SK-N-SH (cell line): ENCODE measurements around the gene RPGR. TPM values are rescaled to one million over a fixed set of nuclear protein-coding genes. Genes with fewer than 3 reads are reported as not detected.

Experiments used
- CTCF ChIA-PET: fragments of 300-600, 350-600 bp; formaldehyde crosslinking; extraction: SDS; loops from one replicate; lab custom pipeline; 2021; lab: Yijun Ruan, JAX
- POLR2A ChIA-PET: fragments of 350-600 bp; sonication (Branson Sonifier 250); formaldehyde crosslinking; extraction: SDS; loops from one replicate; lab custom pipeline; 2020; ENCODE audit warnings: antibody characterized with exemption, inconsistent platforms; lab: Yijun Ruan, JAX
- DNase-seq: peaks from one replicate; pipeline ENCODE4 v3.0.0; 2012
- H2AFZ ChIP-seq: fragments of 200-600 bp; sonication (generic); 2 replicates; pipeline ENCODE4 v1.8.1; 2016; ENCODE audit warnings: antibody characterized with exemption, mild to moderate bottlenecking, low read depth
- H3F3A ChIP-seq: fragments of 200-600 bp; sonication (generic); replicated peaks from 2 replicates; pipeline ENCODE3; 2016; ENCODE audit warnings: antibody characterized with exemption, mild to moderate bottlenecking; ENCODE audit not compliant: insufficient read depth
- H3K27ac ChIP-seq, 2 experiments: fragments of 200-500 bp in 1 of 2; fragments of 200-600 bp in 1 of 2; sonication (Bioruptor generic) in 1 of 2; sonication (generic), shearing (Covaris generic) in 1 of 2; 2 replicates each; pipeline versions ENCODE4 v1.5.1 to v1.6.1; 2014 to 2016; ENCODE audit warnings: low read depth in 2 of 2, inconsistent platforms in 1 of 2, low read length in 1 of 2, mild to moderate bottlenecking in 1 of 2, mixed read lengths in 1 of 2
- H3K27me3 ChIP-seq: fragments of 200-600 bp; sonication (generic), shearing (Covaris generic); 2 replicates; pipeline ENCODE4 v1.6.1; 2016; ENCODE audit warnings: mixed run types; ENCODE audit not compliant: insufficient read depth
- H3K36me3 ChIP-seq, 2 experiments: fragments of 200-500 bp in 1 of 2; fragments of 200-600 bp in 1 of 2; sonication (Bioruptor generic) in 1 of 2; sonication (generic) in 1 of 2; replicated peaks in 1 of 2; 2 replicates each; pipeline versions ENCODE3 to v1.5.1; 2014 to 2016; ENCODE audit warnings: low read length in 1 of 2, mild to moderate bottlenecking in 1 of 2; ENCODE audit not compliant: insufficient read depth in 2 of 2, control insufficient read depth in 1 of 2
- H3K4me1 ChIP-seq, 2 experiments: fragments of 200-500 bp in 1 of 2; fragments of 200-600 bp in 1 of 2; sonication (Bioruptor generic) in 1 of 2; sonication (generic), shearing (Covaris generic) in 1 of 2; 2 replicates each; pipeline versions ENCODE4 v1.5.1 to v1.6.1; 2014 to 2016; ENCODE audit warnings: low read depth in 1 of 2, low read length in 1 of 2, mixed run types in 1 of 2; ENCODE audit not compliant: insufficient read depth in 2 of 2, control insufficient read depth in 1 of 2
- H3K4me2 ChIP-seq: fragments of 200-600 bp; sonication (generic), shearing (Covaris generic); 2 replicates; pipeline ENCODE4 v1.6.1; 2017; ENCODE audit warnings: mixed run types
- H3K4me3 ChIP-seq, 2 experiments: fragments of 200-500 bp in 1 of 2; fragments of 200-600 bp in 1 of 2; sonication (Bioruptor generic) in 1 of 2; sonication (generic), shearing (Covaris generic) in 1 of 2; 2 replicates each; pipeline versions ENCODE4 v1.5.1 to v1.8.1; 2014 to 2016; ENCODE audit warnings: low read depth in 2 of 2, inconsistent platforms in 1 of 2, low read length in 1 of 2, mild to moderate bottlenecking in 1 of 2, mixed read lengths in 1 of 2, moderate library complexity in 1 of 2
- H3K79me2 ChIP-seq: fragments of 200-600 bp; sonication (generic); 2 replicates; pipeline ENCODE4 v1.8.1; 2017; ENCODE audit warnings: mild to moderate bottlenecking; ENCODE audit not compliant: insufficient read depth
- H3K9ac ChIP-seq: fragments of 200-600 bp; sonication (generic); 2 replicates; pipeline ENCODE4 v1.6.1; 2017; ENCODE audit warnings: mixed run types
- H3K9me2 ChIP-seq: fragments of 200-600 bp; sonication (generic); 2 replicates; pipeline ENCODE4 v1.6.1; 2017; ENCODE audit warnings: mixed run types
- H3K9me3 ChIP-seq: fragments of 200-600 bp; sonication (generic); 2 replicates; pipeline ENCODE4 v1.6.1; 2017; ENCODE audit warnings: mixed run types, mild to moderate bottlenecking, moderate library complexity
- H4K20me1 ChIP-seq: fragments of 200-600 bp; sonication (generic); 2 replicates; pipeline ENCODE4 v1.6.1; 2017; ENCODE audit warnings: mild to moderate bottlenecking, mixed run types; ENCODE audit not compliant: insufficient read depth
- CHD2 ChIP-seq: fragments of 150-350 bp; IDR thresholded peaks from 2 replicates; pipeline ENCODE4 v1.6.1; 2018; ENCODE audit warnings: low read length; ENCODE audit not compliant: partially characterized antibody
- ELF1 ChIP-seq: IDR thresholded peaks from 2 replicates; pipeline ENCODE4 v1.4.0; 2012
- FOXJ3 ChIP-seq: sonication (generic); formaldehyde crosslinking; IDR thresholded peaks from 2 replicates; pipeline ENCODE4 v1.5.1; 2020; ENCODE audit warnings: mild to moderate bottlenecking, missing genetic modification reagents
- MEF2A ChIP-seq: IDR thresholded peaks from 2 replicates; pipeline ENCODE4 v1.4.0; 2012; ENCODE audit warnings: low read depth, borderline replicate concordance
- MXI1 ChIP-seq: IDR thresholded peaks from 2 replicates; pipeline ENCODE4 v1.6.1; 2012; ENCODE audit warnings: mild to moderate bottlenecking, low read depth, low read length, improper control_type of control experiment
- NFIC ChIP-seq: IDR thresholded peaks from 2 replicates; pipeline ENCODE4 v1.4.0; 2012; ENCODE audit warnings: borderline replicate concordance
- POLR2AphosphoS5 ChIP-seq: IDR thresholded peaks from 2 replicates; pipeline ENCODE4 v1.6.1; 2012; ENCODE audit warnings: low read depth, low read length
- RAD21 ChIP-seq: IDR thresholded peaks from 2 replicates; pipeline ENCODE4 v1.6.1; 2012; ENCODE audit warnings: mild to moderate bottlenecking, low read length
- RXRA ChIP-seq: IDR thresholded peaks from 2 replicates; pipeline ENCODE4 v1.4.0; 2012; ENCODE audit warnings: low read depth, mild to moderate bottlenecking, borderline replicate concordance
- SIN3A ChIP-seq: IDR thresholded peaks from 2 replicates; pipeline ENCODE4 v1.6.1; 2012; ENCODE audit warnings: low read depth, mild to moderate bottlenecking, low read length, moderate library complexity, borderline replicate concordance
- TAF1 ChIP-seq: IDR thresholded peaks from 2 replicates; pipeline ENCODE4 v1.6.1; 2012; ENCODE audit warnings: low read depth, mild to moderate bottlenecking, low read length, moderate library complexity, borderline replicate concordance
- YY1 ChIP-seq: IDR thresholded peaks from 2 replicates; pipeline ENCODE4 v1.4.0; 2012; ENCODE audit warnings: low read depth, mild to moderate bottlenecking
- WGBS: methylation state at CpG from one replicate; pipeline ENCODE4 v1.1.6; 2017; ENCODE audit warnings: low lambda C conversion rate; 5-methylcytosine and 5-hydroxymethylcytosine counted together
- polyA plus RNA-seq, 3 experiments: library from polyadenylated mRNA; depleted of rRNA; stranded (reverse); fragments of >200 nt; gene quantifications; 2 replicates each; pipeline ENCODE4 v1.2.3, GENCODE V29; 2012
- TF ChIP-seq, protein P1 (sequence below): IDR thresholded peaks from 2 replicates; pipeline ENCODE4 v1.4.0; 2012; ENCODE audit warnings: low read depth, borderline replicate concordance
- TF ChIP-seq, protein P2 (sequence below): IDR thresholded peaks from 2 replicates; pipeline ENCODE4 v1.4.0; 2012; ENCODE audit warnings: low read depth
- TF ChIP-seq, protein P3 (sequence below): IDR thresholded peaks from 2 replicates; pipeline ENCODE4 v1.4.0; 2012; ENCODE audit warnings: low read depth, borderline replicate concordance
- TF ChIP-seq, protein P4 (sequence below): fragments of 150-350 bp; IDR thresholded peaks from 2 replicates; pipeline ENCODE4 v1.6.1; 2017; ENCODE audit warnings: antibody characterized with exemption, low read length, low read depth, borderline replicate concordance
- TF ChIP-seq, protein P5 (sequence below): fragments of 200-600 bp; sonication (generic); IDR thresholded peaks from 2 replicates; pipeline ENCODE4 v1.6.1; 2017; ENCODE audit warnings: antibody characterized with exemption, mild to moderate bottlenecking, moderate library complexity

The RPGR gene
- polyA plus RNA-seq, 1 of the 3 experiments (the other 2 are of a cell fraction): 1.2 TPM

DNA sequence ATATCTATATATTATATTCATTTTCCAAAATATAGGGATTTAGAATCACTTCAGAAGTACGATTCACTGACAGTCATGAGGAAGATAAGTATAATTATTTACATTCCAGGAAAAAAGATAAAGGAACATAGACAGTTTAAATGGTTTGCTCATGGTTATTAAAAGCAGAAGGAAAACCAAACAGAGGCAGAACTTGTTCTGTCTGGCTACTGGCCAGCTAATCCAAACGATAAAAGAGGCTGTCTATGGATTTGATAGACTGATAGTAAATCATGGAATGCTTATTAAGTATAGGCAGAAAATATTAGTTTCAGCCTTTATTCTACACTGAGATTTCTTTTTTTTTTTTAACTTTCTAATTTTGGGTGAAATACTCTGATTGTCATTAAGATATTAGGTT, 50.2 kb downstream of the RPGR start:
- ChIA-PET CTCF (interaction anchor here (1.4 kb wide), 1 partner anchor 27 kb away, joined by 4 read pairs; no protein-coding TSS in a partner anchor), POLR2A (no interaction called here)
- H2AFZ ChIP-seq: no peak overlapping the region
- no peak overlapping the region for H3K4me2 ChIP-seq
- no peaks in the 10 kb centered on the region; the same call in 1 of the 2 replicates for H3K27me3 ChIP-seq
- no peak overlapping the region for H3K4me3 ChIP-seq
- no peaks in the 10 kb centered on the region for H3K36me3 ChIP-seq
- H3K9me2 ChIP-seq: no peaks in the 10 kb centered on the region
- H3F3A ChIP-seq: peaks cover 8% of the 10 kb centered on the region
- no peak overlapping the region for H3K27ac ChIP-seq
- no peaks in the 10 kb centered on the region for H3K9me3 ChIP-seq
- TF ChIP-seq, protein P1, sequence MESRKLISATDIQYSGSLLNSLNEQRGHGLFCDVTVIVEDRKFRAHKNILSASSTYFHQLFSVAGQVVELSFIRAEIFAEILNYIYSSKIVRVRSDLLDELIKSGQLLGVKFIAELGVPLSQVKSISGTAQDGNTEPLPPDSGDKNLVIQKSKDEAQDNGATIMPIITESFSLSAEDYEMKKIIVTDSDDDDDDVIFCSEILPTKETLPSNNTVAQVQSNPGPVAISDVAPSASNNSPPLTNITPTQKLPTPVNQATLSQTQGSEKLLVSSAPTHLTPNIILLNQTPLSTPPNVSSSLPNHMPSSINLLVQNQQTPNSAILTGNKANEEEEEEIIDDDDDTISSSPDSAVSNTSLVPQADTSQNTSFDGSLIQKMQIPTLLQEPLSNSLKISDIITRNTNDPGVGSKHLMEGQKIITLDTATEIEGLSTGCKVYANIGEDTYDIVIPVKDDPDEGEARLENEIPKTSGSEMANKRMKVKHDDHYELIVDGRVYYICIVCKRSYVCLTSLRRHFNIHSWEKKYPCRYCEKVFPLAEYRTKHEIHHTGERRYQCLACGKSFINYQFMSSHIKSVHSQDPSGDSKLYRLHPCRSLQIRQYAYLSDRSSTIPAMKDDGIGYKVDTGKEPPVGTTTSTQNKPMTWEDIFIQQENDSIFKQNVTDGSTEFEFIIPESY: no peak
- no peak for TF ChIP-seq CHD2
- TF ChIP-seq RAD21: no peak
- TF ChIP-seq, protein P2, sequence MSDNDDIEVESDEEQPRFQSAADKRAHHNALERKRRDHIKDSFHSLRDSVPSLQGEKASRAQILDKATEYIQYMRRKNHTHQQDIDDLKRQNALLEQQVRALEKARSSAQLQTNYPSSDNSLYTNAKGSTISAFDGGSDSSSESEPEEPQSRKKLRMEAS: no peak
- DNase-seq: no peak
- H3K79me2 ChIP-seq: no peaks in the 10 kb centered on the region
- H4K20me1 ChIP-seq: no peaks in the 10 kb centered on the region
- H3K4me1 ChIP-seq: no peaks in the 10 kb centered on the region
- no peak overlapping the region for H3K9ac ChIP-seq
- 13% methylated on average over 2 of the region's 2 CpGs for WGBS

DNA sequence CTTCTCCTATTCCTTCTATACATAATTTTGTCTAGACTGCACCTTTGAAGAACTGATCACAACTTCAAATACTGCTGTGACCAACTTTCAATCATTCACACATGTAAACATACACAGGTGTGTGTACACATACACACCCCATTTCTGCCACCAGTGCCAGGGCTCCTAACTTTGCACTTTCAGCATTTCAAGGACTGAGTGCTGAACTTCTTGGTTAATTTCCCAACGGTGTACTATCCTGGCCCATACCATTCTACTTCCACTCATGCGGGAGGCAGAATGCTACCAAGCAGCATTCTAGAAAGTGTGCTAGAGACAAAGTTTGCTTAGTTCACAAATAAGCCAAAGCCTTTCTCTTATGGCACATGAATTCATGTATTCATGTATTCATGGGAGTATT, 51.2 kb downstream of the RPGR start:
- TF ChIP-seq SIN3A (no peak), POLR2AphosphoS5 (no peak), YY1 (no peak), ELF1 (no peak), RXRA (no peak), NFIC (no peak), MXI1 (no peak), FOXJ3 (CRISPR knock-in tag) (no peak), MEF2A (no peak), RAD21 (no peak), TAF1 (no peak)
- TF ChIP-seq, protein P2: no peak
- TF ChIP-seq, protein P1: no peak
- TF ChIP-seq, protein P3, sequence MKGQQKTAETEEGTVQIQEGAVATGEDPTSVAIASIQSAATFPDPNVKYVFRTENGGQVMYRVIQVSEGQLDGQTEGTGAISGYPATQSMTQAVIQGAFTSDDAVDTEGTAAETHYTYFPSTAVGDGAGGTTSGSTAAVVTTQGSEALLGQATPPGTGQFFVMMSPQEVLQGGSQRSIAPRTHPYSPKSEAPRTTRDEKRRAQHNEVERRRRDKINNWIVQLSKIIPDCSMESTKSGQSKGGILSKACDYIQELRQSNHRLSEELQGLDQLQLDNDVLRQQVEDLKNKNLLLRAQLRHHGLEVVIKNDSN: no peak
- TF ChIP-seq, protein P4, sequence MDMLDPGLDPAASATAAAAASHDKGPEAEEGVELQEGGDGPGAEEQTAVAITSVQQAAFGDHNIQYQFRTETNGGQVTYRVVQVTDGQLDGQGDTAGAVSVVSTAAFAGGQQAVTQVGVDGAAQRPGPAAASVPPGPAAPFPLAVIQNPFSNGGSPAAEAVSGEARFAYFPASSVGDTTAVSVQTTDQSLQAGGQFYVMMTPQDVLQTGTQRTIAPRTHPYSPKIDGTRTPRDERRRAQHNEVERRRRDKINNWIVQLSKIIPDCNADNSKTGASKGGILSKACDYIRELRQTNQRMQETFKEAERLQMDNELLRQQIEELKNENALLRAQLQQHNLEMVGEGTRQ: no peak
- TF ChIP-seq, protein P5, sequence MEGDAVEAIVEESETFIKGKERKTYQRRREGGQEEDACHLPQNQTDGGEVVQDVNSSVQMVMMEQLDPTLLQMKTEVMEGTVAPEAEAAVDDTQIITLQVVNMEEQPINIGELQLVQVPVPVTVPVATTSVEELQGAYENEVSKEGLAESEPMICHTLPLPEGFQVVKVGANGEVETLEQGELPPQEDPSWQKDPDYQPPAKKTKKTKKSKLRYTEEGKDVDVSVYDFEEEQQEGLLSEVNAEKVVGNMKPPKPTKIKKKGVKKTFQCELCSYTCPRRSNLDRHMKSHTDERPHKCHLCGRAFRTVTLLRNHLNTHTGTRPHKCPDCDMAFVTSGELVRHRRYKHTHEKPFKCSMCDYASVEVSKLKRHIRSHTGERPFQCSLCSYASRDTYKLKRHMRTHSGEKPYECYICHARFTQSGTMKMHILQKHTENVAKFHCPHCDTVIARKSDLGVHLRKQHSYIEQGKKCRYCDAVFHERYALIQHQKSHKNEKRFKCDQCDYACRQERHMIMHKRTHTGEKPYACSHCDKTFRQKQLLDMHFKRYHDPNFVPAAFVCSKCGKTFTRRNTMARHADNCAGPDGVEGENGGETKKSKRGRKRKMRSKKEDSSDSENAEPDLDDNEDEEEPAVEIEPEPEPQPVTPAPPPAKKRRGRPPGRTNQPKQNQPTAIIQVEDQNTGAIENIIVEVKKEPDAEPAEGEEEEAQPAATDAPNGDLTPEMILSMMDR: no peak
- Histone ChIP-seq H2AFZ (no peak overlapping the region), H3K4me2 (no peak overlapping the region), H3K27me3 (no peaks in the 10 kb centered on the region; the same call in 1 of the 2 replicates), H3F3A (peaks cover 8% of the 10 kb centered on the region), H3K9ac (no peak overlapping the region), H3K36me3 (no peaks in the 10 kb centered on the region), H3K9me3 (no peaks in the 10 kb centered on the region), H3K9me2 (no peaks in the 10 kb centered on the region), H3K4me1 (no peaks in the 10 kb centered on the region; a peak in 1 of 4 replicates), H3K27ac (peak overlapping the region in 1 of 2 experiments; percentile 57; a peak in 2 of 4 replicates), H3K4me3 (no peak overlapping the region), H3K79me2 (no peaks in the 10 kb centered on the region), H4K20me1 (no peaks in the 10 kb centered on the region)
- DNase-seq: no peak
- WGBS: 50% methylated on average over 2 of the region's 2 CpGs
- ChIA-PET POLR2A (no interaction called here), CTCF (no interaction called here)
